ENCODE results near the gene C10orf62. TPM values are rescaled to one million over a fixed set of nuclear protein-coding genes. Genes with fewer than 3 reads are reported as not detected.

The C10orf62 gene
- total RNA-seq, 2 donors from 2014 or later = 1.3 TPM; not detected in 1

GRCh38 chr10:97546456-97547270, 42.9 kb upstream of the C10orf62 start:
- intact Hi-C loops (cut with DNase I) = no loop called here
- Histone ChIP-seq H3K4me1 (peaks cover 5% of the 10 kb centered on the region), H3K27me3 (no peaks in the 10 kb centered on the region), H3K9me3 (no peaks in the 10 kb centered on the region), H3K36me3 (replicated peaks in 1 of 2; ENCODE audit: insufficient read depth in 1 of 2, low read depth in 2 of 2) (no peaks in the 10 kb centered on the region), H3K4me3 (no peak overlapping the region), H3K27ac (no peak overlapping the region)
- ATAC-seq (no peak), DNase-seq (no peak)
- 80 to 86% methylated on average over 11 to 18 of the region's 18 CpGs for WGBS, 2 donors
- TF ChIP-seq CTCF (IDR thresholded peaks at IDR 0.05) (no peak), POLR2A (IDR thresholded peaks at IDR 0.05) (no peak)

DNA sequence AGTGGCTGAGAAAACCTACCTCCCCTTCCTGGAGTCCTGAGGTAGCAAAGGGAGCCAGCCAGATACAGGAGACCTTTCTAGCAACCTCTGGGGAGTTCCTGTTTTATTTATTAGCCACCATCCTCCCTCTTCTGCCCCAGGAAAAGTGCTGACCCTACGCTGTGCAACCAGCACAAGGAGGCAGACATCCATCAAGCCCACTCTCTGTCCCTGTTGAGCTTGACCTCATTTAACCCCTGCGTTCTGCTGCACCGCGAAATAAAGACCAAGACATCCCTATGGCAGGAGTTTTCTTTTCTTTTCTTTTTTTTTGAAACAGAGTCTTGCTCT, 42.3 kb upstream of the C10orf62 start:
- H3K4me3 ChIP-seq = no peak overlapping the region
- H3K36me3 ChIP-seq (replicated peaks in 1 of 2; ENCODE audit: insufficient read depth in 1 of 2, low read depth in 2 of 2) = no peaks in the 10 kb centered on the region
- H3K4me1 ChIP-seq = peaks cover 5% of the 10 kb centered on the region
- ATAC-seq = no peak
- no peak for DNase-seq
- no peaks in the 10 kb centered on the region for H3K27me3 ChIP-seq
- WGBS, 2 donors = 78 to 88% methylated on average over 4 of the region's 4 CpGs
- intact Hi-C loops (cut with DNase I) = no loop called here
- H3K9me3 ChIP-seq = no peaks in the 10 kb centered on the region
- H3K27ac ChIP-seq = no peak overlapping the region
- TF ChIP-seq CTCF (IDR thresholded peaks at IDR 0.05) (no peak), POLR2A (IDR thresholded peaks at IDR 0.05) (no peak)

- H3K4me3 ChIP-seq = no peak overlapping the region
- no peaks in the 10 kb centered on the region for H3K36me3 ChIP-seq (replicated peaks in 1 of 2; ENCODE audit: insufficient read depth in 1 of 2, low read depth in 2 of 2)
- no peaks in the 10 kb centered on the region for H3K27me3 ChIP-seq
- intact Hi-C loops (cut with DNase I) = no loop called here
- H3K4me1 ChIP-seq = peaks cover 5% of the 10 kb centered on the region
- H3K9me3 ChIP-seq = no peaks in the 10 kb centered on the region
- ATAC-seq (no peak), DNase-seq (no peak)
- no peak overlapping the region for H3K27ac ChIP-seq
- no peak for TF ChIP-seq CTCF (IDR thresholded peaks at IDR 0.05)
- no peak for TF ChIP-seq POLR2A (IDR thresholded peaks at IDR 0.05)
- WGBS, 2 donors = 64 to 70% methylated on average over 4 of the region's 4 CpGs
Observed at GRCh38 chr10:97547962-97548361, 41.6 kb upstream of the C10orf62 start.

GRCh38 chr10:97548828-97549455, 40.6 kb upstream of the C10orf62 start:
- ATAC-seq = no peak
- 83 to 88% methylated on average over 11 to 13 of the region's 13 CpGs for WGBS, 2 donors
- Histone ChIP-seq H3K27ac (no peak overlapping the region), H3K4me3 (no peak overlapping the region), H3K9me3 (no peaks in the 10 kb centered on the region), H3K4me1 (peaks cover 5% of the 10 kb centered on the region), H3K36me3 (replicated peaks in 1 of 2; ENCODE audit: insufficient read depth in 1 of 2, low read depth in 2 of 2) (no peaks in the 10 kb centered on the region), H3K27me3 (no peaks in the 10 kb centered on the region)
- intact Hi-C loops (cut with DNase I) = no loop called here
- TF ChIP-seq POLR2A (IDR thresholded peaks at IDR 0.05) (no peak), CTCF (IDR thresholded peaks at IDR 0.05) (no peak)
- no peak for DNase-seq

Measured in body of pancreas (tissue), 4 donors.